Ovary (tissue), 9 donors: ENCODE measurements around the gene RALGPS1. TPM values are rescaled to one million over a fixed set of nuclear protein-coding genes. Genes with fewer than 3 reads are reported as not detected.

ENCODE experiments used
- DNase-seq, 5 donors: peaks; one replicate each; pipeline ENCODE4 v3.0.0-alpha.2; 2019 to 2020
- H3K27ac ChIP-seq, 2 donors: fragments of 200-600 bp; one replicate each; pipeline versions ENCODE4 v1.5.1 to v1.8.0; 2019 to 2022
- H3K27me3 ChIP-seq: fragments of 200-600 bp; one replicate; pipeline ENCODE4 v1.8.0; 2022
- H3K36me3 ChIP-seq: fragments of 200-600 bp; sonication (generic); one replicate; pipeline ENCODE4 v1.5.1; 2019
- H3K4me1 ChIP-seq: one replicate; pipeline ENCODE4 v1.8.1; 2013; ENCODE audit warnings: mild to moderate bottlenecking, moderate library complexity; ENCODE audit not compliant: insufficient read depth
- H3K4me3 ChIP-seq: fragments of 200-600 bp; sonication (generic); one replicate; pipeline ENCODE4 v1.5.1; 2017
- H3K9me3 ChIP-seq, 2 donors: fragments of 200-600 bp in 1 of 2; sonication (generic) in 1 of 2; one replicate each; pipeline versions ENCODE4 v1.5.1 to v1.8.1; 2013 to 2019; ENCODE audit warnings: mild to moderate bottlenecking in 1 of 2, moderate library complexity in 1 of 2
- EP300 ChIP-seq: sonication (generic); formaldehyde crosslinking; IDR thresholded peaks from one replicate; pipeline ENCODE4 v1.6.1; 2017; ENCODE audit warnings: antibody characterized with exemption
- POLR2A ChIP-seq: fragments of 450-650 bp; IDR thresholded peaks from one replicate; pipeline ENCODE4 v1.6.1; 2017; ENCODE audit warnings: antibody characterized with exemption, mild to moderate bottlenecking, moderate library complexity
- WGBS, 3 donors: extraction: QIAGEN DNeasy Blood & Tissue Kit in 1 of 3; methylation state at CpG; one replicate each; pipeline versions ENCODE4 v1.1.5 to v1.1.7; 2013 to 2017; 5-methylcytosine and 5-hydroxymethylcytosine counted together
- intact Hi-C, 4 donors: fragments of 100-400 bp; cut with DNase I; formaldehyde crosslinking; loops; one replicate each; pipeline versions ENCODE4 v1.11.0 to v1.15.1; 2022 to 2023
- polyA plus RNA-seq, 2 donors: library from polyadenylated mRNA; stranded (reverse); fragments of 200-250 nt in 1 of 2; fragments of 350-450 nt in 1 of 2; fragmentation: Illumina TruSeq in 1 of 2; extraction: RNeasy Lipid Tissue Mini Kit (QIAGEN cat#74804) in 1 of 2; gene quantifications; one replicate each; pipeline ENCODE4 v1.2.3, GENCODE V29; 2013 to 2014
- total RNA-seq, 7 donors: library from RNA; depleted of rRNA in 2 of 7; stranded (reverse); fragments of >200 nt in 2 of 7; fragmentation: NEBNext Ultra II Directional in 3 of 7; extraction: Animal tissue kit (Norgen Biotek cat#: 25700) in 3 of 7; gene quantifications; one replicate each; pipeline versions ENCODE4 v1.1.0 to v1.2.4, GENCODE V29; 2016 to 2023
- TF ChIP-seq, protein P1 (sequence below), 3 donors: fragments of 450-650 bp in 2 of 3; fragments of 200-600 bp in 1 of 3; IDR thresholded peaks; one replicate each; pipeline versions ENCODE4 v1.5.1 to v1.8.0; 2016 to 2022; ENCODE audit warnings: antibody characterized with exemption in 3 of 3, mild to moderate bottlenecking in 1 of 3
- donor health status: DM: no; HTN: no; CAD: no; lungs with moderate emphysema.
- donor health status: DM: no; HTN: no; CAD: no.
- donor health status: Bipolar disorder and iron deficiency.
- donor health status: DM: yes; HTN: yes; CAD: no.
- donor health status: DM: no; HTN: no; CAD: no.
- donor health status: DM: yes; HTN: yes; CAD: no.

RALGPS1 gene
- total and polyA plus RNA-seq, 9 donors, result 2.3 to 13.1 (median 6.9) TPM

DNA sequence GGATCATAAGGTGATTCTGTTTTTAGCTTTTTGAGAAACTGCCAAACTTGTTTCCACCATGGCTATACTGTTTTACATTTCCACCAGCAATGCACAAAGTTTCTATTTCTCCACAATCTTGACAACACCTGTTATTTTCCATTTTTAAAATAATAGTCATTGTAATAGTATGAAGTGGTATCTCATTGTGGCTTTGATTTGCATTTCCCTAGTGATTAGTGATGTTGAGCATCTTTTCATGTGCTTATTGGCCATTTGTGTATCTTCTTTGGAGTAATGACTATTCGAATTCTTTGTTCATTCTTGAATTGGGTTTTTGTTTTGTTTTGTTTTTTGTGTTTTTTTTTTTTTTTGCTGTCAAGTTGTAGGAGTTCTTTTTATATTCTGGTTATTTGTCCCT, 354.9 kb downstream of the RALGPS1 start:
- intact Hi-C loops, result no loop called here
- Histone ChIP-seq H3K27ac (no peak overlapping the region), H3K4me3 (no peak overlapping the region), H3K36me3 (no peaks in the 10 kb centered on the region), H3K4me1 (no peaks in the 10 kb centered on the region), H3K9me3 (no peaks in the 10 kb centered on the region), H3K27me3 (no peaks in the 10 kb centered on the region)
- 80 to 95% (median 94%) methylated on average over 1 of the region's 1 CpG for WGBS, 3 donors
- TF ChIP-seq, protein P1, sequence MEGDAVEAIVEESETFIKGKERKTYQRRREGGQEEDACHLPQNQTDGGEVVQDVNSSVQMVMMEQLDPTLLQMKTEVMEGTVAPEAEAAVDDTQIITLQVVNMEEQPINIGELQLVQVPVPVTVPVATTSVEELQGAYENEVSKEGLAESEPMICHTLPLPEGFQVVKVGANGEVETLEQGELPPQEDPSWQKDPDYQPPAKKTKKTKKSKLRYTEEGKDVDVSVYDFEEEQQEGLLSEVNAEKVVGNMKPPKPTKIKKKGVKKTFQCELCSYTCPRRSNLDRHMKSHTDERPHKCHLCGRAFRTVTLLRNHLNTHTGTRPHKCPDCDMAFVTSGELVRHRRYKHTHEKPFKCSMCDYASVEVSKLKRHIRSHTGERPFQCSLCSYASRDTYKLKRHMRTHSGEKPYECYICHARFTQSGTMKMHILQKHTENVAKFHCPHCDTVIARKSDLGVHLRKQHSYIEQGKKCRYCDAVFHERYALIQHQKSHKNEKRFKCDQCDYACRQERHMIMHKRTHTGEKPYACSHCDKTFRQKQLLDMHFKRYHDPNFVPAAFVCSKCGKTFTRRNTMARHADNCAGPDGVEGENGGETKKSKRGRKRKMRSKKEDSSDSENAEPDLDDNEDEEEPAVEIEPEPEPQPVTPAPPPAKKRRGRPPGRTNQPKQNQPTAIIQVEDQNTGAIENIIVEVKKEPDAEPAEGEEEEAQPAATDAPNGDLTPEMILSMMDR (IDR thresholded peaks at IDR 0.05), result no peak
- TF ChIP-seq EP300 (no peak), POLR2A (no peak)
- no peak for DNase-seq

Other genes with a start within 250 kb of the RALGPS1 start
- 10 to 100 TPM in 5 of 7 donors, 1 to 10 TPM in 2; 6.1 to 33.3 (median 17.1) TPM for gene ZBTB43, start 109.7 kb upstream of the RALGPS1 start, total RNA-seq
- gene ZBTB43, start 109.7 kb upstream of the RALGPS1 start, polyA plus RNA-seq, result 1 to 10 TPM; 5.0 to 7.3 TPM
- gene ZBTB34, start 54.1 kb upstream of the RALGPS1 start, total RNA-seq, result 10 to 100 TPM in 1 of 7 donors, 1 to 10 TPM in 6; 5.5 to 10.0 (median 9.0) TPM
- gene ZBTB34, start 54.1 kb upstream of the RALGPS1 start, polyA plus RNA-seq, result 1 to 10 TPM; 3.4 to 5.3 TPM
- 100 to 1,000 TPM in 1 of 7 donors, 10 to 100 TPM in 5, 1 to 10 TPM in 1; 9.8 to 108 (median 64.1) TPM for gene ANGPTL2, start 207.9 kb downstream of the RALGPS1 start, total RNA-seq
- gene ANGPTL2, start 207.9 kb downstream of the RALGPS1 start, polyA plus RNA-seq, result 100 to 1,000 TPM in 1 of 2 donors, 10 to 100 TPM in 1; 27.5 to 114 TPM